ENCODE data around the gene ITSN2.

Gene ITSN2

DNA sequence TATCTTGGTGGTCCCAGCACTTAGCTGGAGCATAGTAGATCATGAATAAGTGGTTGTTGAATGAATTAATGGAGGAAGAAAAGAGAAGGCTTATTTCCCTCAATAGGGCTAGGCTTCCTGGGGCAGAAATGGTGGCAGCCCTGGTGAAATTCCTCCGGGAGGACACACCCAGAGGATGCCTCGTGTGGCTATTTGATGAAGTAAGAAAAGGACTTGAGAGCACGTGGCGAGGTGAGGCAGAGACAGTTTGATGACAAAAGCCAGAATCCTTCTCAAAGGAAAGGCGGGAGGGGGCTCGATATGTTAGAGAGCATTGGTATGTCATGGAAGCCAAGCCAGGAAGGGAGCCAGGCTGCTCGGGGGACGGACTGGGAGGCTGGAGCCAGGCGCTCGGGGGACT, 170.8 kb downstream of the ITSN2 start:
- Histone ChIP-seq H3K27me3 (ENCODE audit: insufficient read depth, low read depth, severe bottlenecking) (no peaks in the 10 kb centered on the region), H3K4me3 (ENCODE audit: low read depth, low read length) (no peak overlapping the region), H3K9me3 (ENCODE audit: severe bottlenecking) (peaks cover 3% of the 10 kb centered on the region), H3K36me3 (no peaks in the 10 kb centered on the region), H3K27ac (no peak overlapping the region)
- no peak for DNase-seq
- TF ChIP-seq CTCF (IDR thresholded peaks at IDR 0.05; ENCODE audit: low read depth, low read length): no peak

DNA sequence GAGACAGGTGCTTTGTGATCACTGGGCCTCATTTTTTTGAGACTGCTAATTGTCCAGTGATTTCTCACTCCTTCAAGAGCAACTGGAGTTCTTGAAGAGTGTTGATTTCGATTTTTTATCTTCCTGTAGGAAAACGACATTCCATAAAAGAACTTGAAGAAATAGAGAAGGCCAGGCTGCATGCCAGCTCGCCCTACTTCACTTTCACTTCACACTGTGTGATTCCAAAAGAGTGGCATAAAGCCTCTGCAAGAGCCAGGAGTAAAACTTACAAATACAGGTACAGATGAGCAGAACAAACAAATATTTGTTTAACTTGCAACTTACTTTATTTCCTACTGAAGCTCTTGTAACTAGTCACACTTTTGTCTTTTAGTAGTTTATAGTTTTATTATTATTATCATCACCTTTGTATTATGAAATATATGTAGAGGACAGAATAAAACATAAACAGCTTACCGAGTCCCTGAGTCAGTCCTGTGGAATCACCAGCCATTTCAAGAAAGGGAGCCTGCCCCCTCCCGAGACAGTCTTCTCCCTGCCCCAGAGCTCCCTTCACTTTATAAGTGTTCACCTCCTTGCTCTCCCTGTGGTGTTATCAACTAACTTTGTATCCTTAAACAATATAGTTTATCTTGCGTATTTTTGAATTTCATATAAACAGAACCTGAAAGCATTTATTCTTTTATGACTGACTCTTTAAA, 176.8 kb downstream of the ITSN2 start:
- no peak overlapping the region for H3K4me3 ChIP-seq (ENCODE audit: low read depth, low read length)
- H3K27me3 ChIP-seq (ENCODE audit: insufficient read depth, low read depth, severe bottlenecking): no peaks in the 10 kb centered on the region
- no peaks in the 10 kb centered on the region for H3K9me3 ChIP-seq (ENCODE audit: severe bottlenecking)
- DNase-seq: no peak
- no peaks in the 10 kb centered on the region for H3K36me3 ChIP-seq
- no peak for TF ChIP-seq CTCF (IDR thresholded peaks at IDR 0.05; ENCODE audit: low read depth, low read length)
- no peak overlapping the region for H3K27ac ChIP-seq

- no peak overlapping the region for H3K4me3 ChIP-seq (ENCODE audit: low read depth, low read length)
- no peak for DNase-seq
- no peaks in the 10 kb centered on the region for H3K9me3 ChIP-seq (ENCODE audit: severe bottlenecking)
- H3K27me3 ChIP-seq (ENCODE audit: insufficient read depth, low read depth, severe bottlenecking): no peaks in the 10 kb centered on the region
- H3K27ac ChIP-seq: peak overlapping the region; percentile 51
- no peak for TF ChIP-seq CTCF (IDR thresholded peaks at IDR 0.05; ENCODE audit: low read depth, low read length)
- no peaks in the 10 kb centered on the region for H3K36me3 ChIP-seq
Measured at GRCh38 chr2:24182507-24182906, 177.8 kb downstream of the ITSN2 start.

GRCh38 chr2:24181849-24182248, 178.5 kb downstream of the ITSN2 start:
- H3K4me3 ChIP-seq (ENCODE audit: low read depth, low read length): 0 out of 2 replicates have a peak overlapping the region, but pooled peaks have one; percentile 7
- H3K36me3 ChIP-seq: no peaks in the 10 kb centered on the region
- no peak for TF ChIP-seq CTCF (IDR thresholded peaks at IDR 0.05; ENCODE audit: low read depth, low read length)
- no peaks in the 10 kb centered on the region for H3K27me3 ChIP-seq (ENCODE audit: insufficient read depth, low read depth, severe bottlenecking)
- H3K9me3 ChIP-seq (ENCODE audit: severe bottlenecking): no peaks in the 10 kb centered on the region
- DNase-seq: peak; percentile 91
- H3K27ac ChIP-seq: peak overlapping the region; percentile 51

DNA sequence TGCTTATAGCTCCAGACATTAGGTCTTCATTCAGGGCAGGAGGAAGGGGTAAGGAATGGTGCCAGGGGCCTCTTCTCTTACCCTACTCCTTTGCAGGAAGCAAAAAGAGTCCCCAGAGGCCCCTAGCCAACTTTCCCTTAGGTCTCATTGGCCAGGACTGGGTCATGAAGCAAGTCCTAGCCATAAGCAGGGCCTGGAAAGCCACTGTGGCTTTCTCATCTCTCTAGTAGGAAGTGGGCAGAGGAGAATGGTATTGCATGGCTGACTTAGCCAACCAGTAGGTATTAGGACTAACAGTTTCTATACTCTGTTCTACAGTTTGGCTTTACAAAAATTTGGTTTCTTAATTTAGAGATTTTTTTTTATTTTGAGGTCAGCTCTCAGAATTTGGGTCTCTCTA, 180.7 kb downstream of the ITSN2 start:
- no peak for DNase-seq
- Histone ChIP-seq H3K4me3 (ENCODE audit: low read depth, low read length) (no peak overlapping the region), H3K36me3 (no peaks in the 10 kb centered on the region), H3K9me3 (ENCODE audit: severe bottlenecking) (no peaks in the 10 kb centered on the region), H3K27me3 (ENCODE audit: insufficient read depth, low read depth, severe bottlenecking) (no peaks in the 10 kb centered on the region), H3K27ac (no peak overlapping the region)
- no peak for TF ChIP-seq CTCF (IDR thresholded peaks at IDR 0.05; ENCODE audit: low read depth, low read length)

GRCh38 chr2:24176326-24176725, 184.0 kb downstream of the ITSN2 start:
- no peak for TF ChIP-seq CTCF (IDR thresholded peaks at IDR 0.05; ENCODE audit: low read depth, low read length)

More at GRCh38 chr2:24176326-24176725, 184.0 kb downstream of the ITSN2 start:
- no peaks in the 10 kb centered on the region for H3K27me3 ChIP-seq (ENCODE audit: insufficient read depth, low read depth, severe bottlenecking)
- H3K9me3 ChIP-seq (ENCODE audit: severe bottlenecking): no peaks in the 10 kb centered on the region
- H3K36me3 ChIP-seq: no peaks in the 10 kb centered on the region
- peak; percentile 73 for DNase-seq
- H3K4me3 ChIP-seq (ENCODE audit: low read depth, low read length): no peak overlapping the region
- no peak overlapping the region for H3K27ac ChIP-seq

All from WERI-Rb-1 (cell line).